Psoas muscle (tissue), 8 donors: Measurements from ENCODE around the gene TMSB4Y. TPM values are rescaled to one million over a fixed set of nuclear protein-coding genes. Genes with fewer than 3 reads are reported as not detected.

Experiments
- ATAC-seq, 4 donors: fragments of 200-7000 bp; cut with Tn5 transposase; one replicate each; pipeline ENCODE4 v1.9.1; 2020; ENCODE audit warnings: moderate library complexity in 3 of 4, mild to moderate bottlenecking in 2 of 4
- DNase-seq, 2 donors: peaks; one replicate each; pipeline ENCODE4 v3.0.0-alpha.2; 2020
- H3K27ac ChIP-seq: fragments of 200-600 bp; one replicate; pipeline ENCODE4 v1.8.0; 2022
- H3K27me3 ChIP-seq, 3 donors: fragments of 200-600 bp in 1 of 3; one replicate each; pipeline versions ENCODE4 v1.6.1 to v1.8.0; 2013 to 2022; ENCODE audit warnings: low read length in 2 of 3, mild to moderate bottlenecking in 2 of 3, moderate library complexity in 1 of 3; ENCODE audit not compliant: insufficient read depth in 3 of 3
- H3K36me3 ChIP-seq, 2 donors: fragments of 200-600 bp in 1 of 2; one replicate each; pipeline versions ENCODE4 v1.6.1 to v1.8.0; 2013 to 2022; ENCODE audit warnings: low read depth in 1 of 2, mild to moderate bottlenecking in 1 of 2, moderate library complexity in 1 of 2; ENCODE audit not compliant: insufficient read depth in 1 of 2
- H3K4me1 ChIP-seq: fragments of 200-600 bp; one replicate; pipeline ENCODE4 v1.8.0; 2022
- H3K4me3 ChIP-seq: fragments of 200-600 bp; one replicate; pipeline ENCODE4 v1.8.0; 2022; ENCODE audit warnings: mild to moderate bottlenecking
- H3K9me3 ChIP-seq: fragments of 200-600 bp; one replicate; pipeline ENCODE4 v1.8.0; 2022
- WGBS, 3 donors: extraction: QIAGEN DNeasy Blood & Tissue Kit; methylation state at CpG; one replicate each; pipeline versions ENCODE4 v1.1.6 to v1.1.7; 2013; 5-methylcytosine and 5-hydroxymethylcytosine counted together
- intact Hi-C, 2 donors: fragments of 100-400 bp; cut with DNase I; formaldehyde crosslinking; loops; one replicate each; pipeline versions ENCODE4 v1.11.0 to v1.14.2; 2022
- polyA plus RNA-seq, 3 donors: library from polyadenylated mRNA; stranded (reverse); fragments of 200-250 nt; gene quantifications; one replicate each; pipeline ENCODE4 v1.2.3, GENCODE V29; 2013
- total RNA-seq, 4 donors: library from RNA; stranded (reverse); fragmentation: NEBNext Ultra II Directional in 2 of 4; extraction: Animal tissue kit (Norgen Biotek cat#: 25700) in 2 of 4; gene quantifications; one replicate each; pipeline versions ENCODE4 v1.2.1 to v1.2.4, GENCODE V29; 2021 to 2023
- TF ChIP-seq, protein P1 (sequence below): fragments of 200-600 bp; IDR thresholded peaks from one replicate; pipeline ENCODE4 v1.8.0; 2022; ENCODE audit warnings: antibody characterized with exemption
- donor health status: healthy with polysubstance abuse.
- donor health status: DM: no; HTN: no; CAD: no; lungs with moderate emphysema.
- donor health status: Bipolar disorder and iron deficiency.
- donor health status: healthy.
- donor health status: DM: yes; HTN: yes; CAD: no.
- donor health status: DM: no; HTN: no; CAD: no.
- donor health status: DM: no; HTN: no; CAD: no.
- donor health status: DM: yes; HTN: yes; CAD: no.

TMSB4Y gene
- total and polyA plus RNA-seq, 7 donors, result 0.05 to 0.12 TPM; not detected in 5

DNA sequence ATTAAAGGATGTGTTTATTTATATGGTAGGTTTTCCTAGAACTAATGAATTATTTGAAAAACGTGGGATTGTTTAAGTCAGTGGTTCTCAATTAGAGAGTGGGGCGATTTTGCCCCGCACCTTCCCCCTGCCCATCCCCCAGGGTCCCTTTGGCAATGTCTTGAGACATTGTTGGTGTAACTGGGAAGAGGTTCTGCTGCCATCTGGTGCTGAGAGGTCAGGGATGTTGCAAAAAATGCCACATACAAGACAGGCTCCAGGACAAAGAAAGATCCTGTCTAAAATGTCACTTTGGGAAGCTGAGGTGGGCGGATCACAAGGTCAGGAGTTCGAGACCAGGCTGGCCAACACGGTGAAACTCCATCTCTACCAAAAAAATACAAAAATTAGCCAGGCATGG lies 25.8 kb downstream of the TMSB4Y start:
- TF ChIP-seq, protein P1, sequence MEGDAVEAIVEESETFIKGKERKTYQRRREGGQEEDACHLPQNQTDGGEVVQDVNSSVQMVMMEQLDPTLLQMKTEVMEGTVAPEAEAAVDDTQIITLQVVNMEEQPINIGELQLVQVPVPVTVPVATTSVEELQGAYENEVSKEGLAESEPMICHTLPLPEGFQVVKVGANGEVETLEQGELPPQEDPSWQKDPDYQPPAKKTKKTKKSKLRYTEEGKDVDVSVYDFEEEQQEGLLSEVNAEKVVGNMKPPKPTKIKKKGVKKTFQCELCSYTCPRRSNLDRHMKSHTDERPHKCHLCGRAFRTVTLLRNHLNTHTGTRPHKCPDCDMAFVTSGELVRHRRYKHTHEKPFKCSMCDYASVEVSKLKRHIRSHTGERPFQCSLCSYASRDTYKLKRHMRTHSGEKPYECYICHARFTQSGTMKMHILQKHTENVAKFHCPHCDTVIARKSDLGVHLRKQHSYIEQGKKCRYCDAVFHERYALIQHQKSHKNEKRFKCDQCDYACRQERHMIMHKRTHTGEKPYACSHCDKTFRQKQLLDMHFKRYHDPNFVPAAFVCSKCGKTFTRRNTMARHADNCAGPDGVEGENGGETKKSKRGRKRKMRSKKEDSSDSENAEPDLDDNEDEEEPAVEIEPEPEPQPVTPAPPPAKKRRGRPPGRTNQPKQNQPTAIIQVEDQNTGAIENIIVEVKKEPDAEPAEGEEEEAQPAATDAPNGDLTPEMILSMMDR, result no peak
- no peaks in the 10 kb centered on the region for H3K4me1 ChIP-seq
- intact Hi-C loops, result no loop called here
- ATAC-seq (no peak), DNase-seq (no peak)
- H3K36me3 ChIP-seq, result no peaks in the 10 kb centered on the region
- no peak overlapping the region for H3K4me3 ChIP-seq
- 82 to 85% methylated on average over 6 of the region's 6 CpGs; no CpG with 5 or more reads in 1 of the 3 donors for WGBS, 3 donors
- no peaks in the 10 kb centered on the region for H3K27me3 ChIP-seq
- H3K27ac ChIP-seq, result no peak overlapping the region
- no peaks in the 10 kb centered on the region for H3K9me3 ChIP-seq

DNA sequence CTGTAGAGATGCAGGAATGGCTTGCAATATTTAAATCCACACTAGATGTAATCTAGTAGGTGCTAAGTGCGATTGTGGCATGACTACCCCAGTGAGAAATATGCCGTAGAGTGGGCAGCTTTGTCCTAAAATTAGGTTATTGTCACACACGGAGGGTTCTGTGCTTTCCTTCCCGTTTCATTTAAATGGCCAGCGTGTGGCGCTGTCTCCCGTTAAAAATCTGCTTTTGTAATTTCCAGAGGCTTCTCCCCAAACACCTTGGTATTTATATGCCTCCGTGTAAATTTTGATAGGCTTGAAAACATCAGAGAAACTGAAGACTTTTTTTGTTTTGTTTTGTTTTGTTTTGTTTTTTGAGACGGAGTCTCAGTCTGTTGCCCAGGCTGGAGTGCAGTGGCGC lies 34.9 kb downstream of the TMSB4Y start:
- Histone ChIP-seq H3K36me3 (no peaks in the 10 kb centered on the region), H3K27ac (no peak overlapping the region), H3K27me3 (no peaks in the 10 kb centered on the region), H3K4me3 (no peak overlapping the region), H3K9me3 (no peaks in the 10 kb centered on the region), H3K4me1 (no peaks in the 10 kb centered on the region)
- no peak for DNase-seq
- no peak for ATAC-seq
- intact Hi-C loops, result no loop called here
- TF ChIP-seq, protein P1, result no peak
- 20 to 25% methylated on average over 10 of the region's 10 CpGs; no CpG with 5 or more reads in 1 of the 3 donors for WGBS, 3 donors

DNA sequence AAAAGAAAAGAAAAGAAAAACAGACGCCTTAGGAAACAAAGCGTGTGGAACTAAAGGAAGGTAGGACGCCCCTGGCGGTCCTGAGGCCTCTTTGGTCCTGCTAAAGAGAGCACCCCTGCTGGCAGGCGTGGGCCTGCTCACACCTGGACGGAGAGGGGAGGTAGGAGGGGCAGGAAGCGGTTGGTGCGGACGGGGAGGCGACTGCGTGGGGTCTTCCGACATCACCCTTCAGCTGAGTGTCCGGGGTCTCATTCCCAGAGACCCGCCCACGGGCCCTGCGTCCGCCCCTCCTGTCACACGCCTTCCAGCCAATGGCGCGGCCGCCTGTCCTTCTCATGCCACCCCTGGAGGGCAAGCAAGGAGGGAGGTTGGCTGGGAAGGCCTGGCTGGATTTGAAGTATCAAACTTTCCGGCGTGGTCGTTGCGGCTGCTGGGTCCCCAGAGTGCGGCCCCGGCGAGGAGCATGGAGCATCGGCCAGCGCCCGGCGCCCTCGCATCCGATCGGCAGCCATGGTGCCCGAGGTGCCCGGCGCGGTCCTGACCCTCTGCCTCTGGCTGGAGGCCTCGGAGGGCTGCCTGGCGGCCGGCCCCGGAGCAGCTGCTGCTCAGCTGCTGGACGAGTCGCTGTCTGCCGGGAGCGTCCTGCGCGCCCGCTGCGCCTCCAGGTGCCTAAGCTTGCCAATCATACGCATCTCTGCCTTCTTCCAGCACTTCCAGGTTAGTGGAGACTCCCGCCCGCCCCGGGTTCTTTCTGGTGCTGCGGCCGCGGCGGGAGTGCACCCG lies 47.8 kb downstream of the TMSB4Y start:
- H3K9me3 ChIP-seq, result no peaks in the 10 kb centered on the region
- H3K27me3 ChIP-seq, result peaks cover 0 to 3% (median 0%) of the 10 kb centered on the region in 3 donors
- TF ChIP-seq, protein P1, result no peak
- H3K27ac ChIP-seq, result no peak overlapping the region
- ATAC-seq (no peak), DNase-seq (no peak)
- no peaks in the 10 kb centered on the region for H3K4me1 ChIP-seq
- no peaks in the 10 kb centered on the region for H3K36me3 ChIP-seq
- WGBS, 3 donors, result 0% methylated on average over 31 to 59 of the region's 60 CpGs; no CpG with 5 or more reads in 1 of the 3 donors
- no peak overlapping the region for H3K4me3 ChIP-seq
- intact Hi-C loops, result no loop called here

DNA sequence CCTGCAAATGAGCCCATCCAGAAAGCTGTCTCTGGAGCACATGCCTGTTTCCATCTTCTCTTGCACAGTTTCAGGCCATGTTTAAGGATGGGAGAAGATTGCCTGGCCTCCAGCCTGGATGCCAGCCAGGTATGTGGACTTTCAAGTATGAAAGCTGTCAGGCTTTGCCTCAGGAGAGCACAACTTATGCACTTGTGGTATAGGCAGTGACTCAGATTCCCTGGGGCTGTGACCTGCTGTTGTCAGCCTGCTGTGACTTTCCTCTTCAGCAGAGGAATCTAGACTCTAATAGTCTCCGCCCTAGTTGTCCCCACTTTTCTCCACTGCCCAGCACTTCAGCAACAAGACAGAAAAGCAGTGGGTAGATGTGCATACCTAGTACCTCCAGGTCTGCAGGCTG lies 51.0 kb downstream of the TMSB4Y start:
- WGBS, 3 donors, result 91 to 95% methylated on average over 1 of the region's 1 CpG; no CpG with 5 or more reads in 1 of the 3 donors
- ATAC-seq (no peak), DNase-seq (no peak)
- Histone ChIP-seq H3K9me3 (no peaks in the 10 kb centered on the region), H3K36me3 (no peaks in the 10 kb centered on the region), H3K4me1 (no peaks in the 10 kb centered on the region), H3K27me3 (peaks cover 0 to 3% (median 0%) of the 10 kb centered on the region in 3 donors), H3K4me3 (no peak overlapping the region), H3K27ac (no peak overlapping the region)
- TF ChIP-seq, protein P1, result no peak
- intact Hi-C loops, result no loop called here

Other genes starting within 250 kb of the TMSB4Y start
- not detected for gene UTY, start 223.9 kb upstream of the TMSB4Y start, total RNA-seq
- 1 to 10 TPM in 2 of 3 donors, not detected in 1; 1.3 to 4.5 TPM for gene UTY, start 223.9 kb upstream of the TMSB4Y start, polyA plus RNA-seq